HG03280 (cell line): ENCODE measurements around the gene ADCY2.

Experiments
- ATAC-seq: cut with Tn5 transposase; IDR thresholded peaks from one replicate; pipeline ENCODE4 v1.9.1; 2021; ENCODE audit warnings: mild to moderate bottlenecking, moderate library complexity; ENCODE audit not compliant: unreplicated experiment

ADCY2 gene

DNA sequence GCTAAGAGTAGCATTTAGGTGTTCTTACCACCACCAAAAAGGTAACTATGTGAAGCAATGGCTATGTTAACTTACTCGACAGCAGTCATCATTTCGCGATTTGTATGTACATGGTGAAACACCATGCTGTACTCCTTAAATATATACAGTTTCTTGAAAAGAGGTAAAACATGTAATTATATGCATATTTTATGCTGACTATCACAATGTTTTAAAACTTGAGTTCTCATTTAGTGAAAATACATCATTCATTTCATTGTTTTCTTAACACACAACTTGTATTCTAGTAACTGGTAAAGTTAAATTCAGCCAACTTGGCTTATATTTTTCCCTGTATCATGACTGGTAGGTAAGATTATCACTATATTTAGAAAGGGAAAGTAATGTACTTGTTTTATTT is 189.9 kb downstream of the ADCY2 start:
- ATAC-seq: no peak

DNA sequence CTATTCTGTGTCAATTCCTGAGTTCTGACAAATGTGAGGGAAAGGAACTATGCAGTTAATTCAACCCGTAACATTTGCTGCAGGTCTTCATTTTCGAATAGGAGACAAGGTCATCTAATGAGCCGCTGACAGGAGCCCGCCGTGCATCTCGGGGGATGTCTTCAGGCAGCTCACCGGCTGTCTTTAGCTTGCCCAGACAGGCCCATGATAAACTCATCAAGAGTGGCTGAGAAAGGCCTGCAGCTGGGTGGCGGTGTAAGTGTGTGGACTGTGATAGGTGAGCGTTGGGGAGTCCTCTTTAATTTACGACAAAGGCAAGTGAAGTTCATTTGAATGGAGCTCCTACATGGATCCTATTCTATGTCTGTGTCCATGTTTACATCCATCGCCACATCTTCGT is 190.5 kb downstream of the ADCY2 start:
- ATAC-seq: no peak

DNA sequence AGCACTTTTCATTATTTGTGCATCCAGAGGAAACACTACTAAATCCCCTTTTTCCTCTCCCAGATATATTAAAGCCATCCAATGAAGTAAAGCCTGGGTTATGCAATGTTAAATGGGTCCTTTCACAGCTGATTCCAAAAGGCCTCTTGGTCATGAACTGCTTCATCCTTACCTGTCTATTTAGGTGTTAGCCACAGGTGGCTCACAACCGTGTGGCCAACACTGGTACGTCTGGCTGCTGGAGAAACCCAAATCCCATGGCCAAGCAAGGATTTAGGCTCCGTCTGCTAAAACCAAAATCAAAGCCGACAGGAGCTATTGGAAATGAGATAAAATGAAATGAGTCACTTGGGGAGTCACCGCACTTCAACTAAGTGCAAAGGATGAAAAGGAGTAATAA is 193.9 kb downstream of the ADCY2 start:
- ATAC-seq: no peak

DNA sequence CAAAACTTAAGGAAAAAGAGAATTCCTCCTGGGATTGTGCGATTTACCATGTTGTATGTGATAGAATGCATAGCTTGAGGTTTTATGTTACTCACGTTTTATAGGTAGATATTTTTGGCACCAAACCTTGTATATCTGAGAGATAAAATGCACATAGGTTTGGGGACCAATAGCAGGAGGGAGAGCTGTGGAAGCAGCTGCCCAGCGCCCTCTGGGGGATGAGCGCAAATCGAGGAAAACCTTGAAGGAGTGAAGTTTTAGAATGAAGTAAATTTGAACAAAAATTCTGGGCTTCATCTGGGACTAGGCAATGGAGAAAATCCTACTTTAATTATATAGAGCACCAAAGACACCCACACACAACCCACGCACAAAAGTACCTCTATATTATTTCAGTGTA is 197.0 kb downstream of the ADCY2 start:
- ATAC-seq: no peak

DNA sequence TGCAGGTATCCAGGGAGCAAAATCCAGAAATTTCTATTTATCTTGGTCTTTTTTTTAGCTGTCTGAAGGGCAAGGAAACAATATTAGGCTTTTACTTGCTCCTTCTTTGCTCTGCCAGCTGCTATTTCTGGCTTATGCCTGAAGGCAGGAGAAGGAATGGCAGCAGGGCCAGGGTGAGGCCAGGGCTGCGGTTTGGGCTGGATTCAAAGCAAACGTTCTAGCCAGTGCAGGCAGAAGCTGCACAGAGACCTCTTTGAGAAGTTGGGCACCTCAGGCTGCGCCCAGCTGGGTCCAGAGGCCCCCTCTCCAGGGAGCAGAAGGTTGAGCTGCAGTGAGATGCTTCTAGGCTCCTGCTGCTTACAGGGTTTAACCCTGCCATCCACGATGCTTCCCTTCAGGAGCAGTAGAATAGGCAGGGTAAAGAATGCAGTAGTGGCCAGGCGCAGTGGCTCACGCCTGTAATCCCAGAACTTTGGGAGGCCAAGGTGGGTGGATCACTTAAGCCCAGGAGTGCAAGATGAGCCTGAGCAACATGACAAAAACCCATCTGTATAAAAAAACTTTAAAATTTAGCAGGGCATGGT is 201.2 kb downstream of the ADCY2 start:
- ATAC-seq: no peak

DNA sequence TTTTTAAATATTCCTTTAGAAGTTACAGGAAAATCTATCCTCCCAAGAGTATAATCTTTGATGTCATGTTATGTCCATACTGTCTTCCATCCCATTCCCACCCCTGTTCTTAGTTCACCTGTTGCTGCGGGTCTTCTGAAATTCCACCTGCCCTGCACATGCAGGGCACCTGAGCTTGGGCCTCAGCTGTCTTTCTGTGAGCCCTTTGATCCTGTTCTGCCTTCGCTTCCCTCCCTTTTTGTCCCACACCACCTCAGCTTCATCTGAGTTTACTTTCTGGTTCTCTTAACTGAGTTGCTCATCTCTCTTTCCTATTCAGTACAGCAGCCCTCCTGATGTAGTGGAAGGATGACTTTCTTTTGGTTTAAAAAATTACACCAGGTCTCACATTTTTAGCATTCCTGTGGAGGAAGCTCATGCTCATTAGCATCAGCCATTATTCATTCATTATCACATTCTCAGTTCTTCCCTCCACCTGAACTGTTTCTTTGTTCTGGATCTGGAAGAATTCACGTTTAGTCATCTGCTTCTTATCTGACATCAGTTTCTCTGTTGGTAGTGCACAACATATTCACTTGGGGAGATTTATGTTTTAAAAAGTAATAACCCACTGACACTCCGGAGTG is 211.0 kb downstream of the ADCY2 start:
- no peak for ATAC-seq

DNA sequence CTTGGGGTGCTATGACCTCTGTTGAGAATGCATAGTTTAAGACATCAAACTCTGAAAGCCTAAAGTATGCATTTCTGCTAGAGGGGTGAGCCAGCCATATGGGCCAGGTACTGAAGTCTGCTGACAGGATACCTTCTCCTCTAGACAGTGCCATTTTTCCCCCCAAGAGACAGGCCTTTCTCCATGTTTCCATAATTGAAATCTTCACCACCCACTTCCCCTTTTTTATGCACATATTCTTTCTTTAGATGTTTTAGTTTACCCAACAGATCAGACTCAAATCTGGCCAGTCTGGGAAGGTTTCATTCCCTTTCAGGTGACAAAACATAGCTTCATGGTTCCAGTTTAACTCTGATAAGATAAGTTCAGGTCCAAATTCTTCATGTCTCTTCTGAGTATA is 212.8 kb downstream of the ADCY2 start:
- ATAC-seq: no peak

DNA sequence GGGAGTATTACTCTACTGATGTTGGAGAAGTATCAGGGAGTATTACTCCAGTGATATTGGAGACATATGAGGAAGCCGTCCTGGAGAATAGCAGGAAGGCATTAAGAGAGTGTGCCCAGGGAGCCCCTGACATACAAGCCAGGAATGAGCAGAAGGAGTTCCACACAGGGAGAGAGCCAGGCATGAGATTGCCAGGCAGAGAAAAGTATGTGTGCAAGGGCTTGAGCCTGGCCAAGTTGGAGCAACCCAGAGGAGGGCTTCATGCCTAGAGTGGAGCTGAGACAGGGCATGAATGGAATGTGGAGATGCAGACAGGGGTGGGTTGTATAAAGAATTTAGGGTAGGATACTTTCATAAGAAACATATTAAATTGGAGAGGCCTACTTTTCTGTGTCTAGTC is 213.8 kb downstream of the ADCY2 start:
- no peak for ATAC-seq

DNA sequence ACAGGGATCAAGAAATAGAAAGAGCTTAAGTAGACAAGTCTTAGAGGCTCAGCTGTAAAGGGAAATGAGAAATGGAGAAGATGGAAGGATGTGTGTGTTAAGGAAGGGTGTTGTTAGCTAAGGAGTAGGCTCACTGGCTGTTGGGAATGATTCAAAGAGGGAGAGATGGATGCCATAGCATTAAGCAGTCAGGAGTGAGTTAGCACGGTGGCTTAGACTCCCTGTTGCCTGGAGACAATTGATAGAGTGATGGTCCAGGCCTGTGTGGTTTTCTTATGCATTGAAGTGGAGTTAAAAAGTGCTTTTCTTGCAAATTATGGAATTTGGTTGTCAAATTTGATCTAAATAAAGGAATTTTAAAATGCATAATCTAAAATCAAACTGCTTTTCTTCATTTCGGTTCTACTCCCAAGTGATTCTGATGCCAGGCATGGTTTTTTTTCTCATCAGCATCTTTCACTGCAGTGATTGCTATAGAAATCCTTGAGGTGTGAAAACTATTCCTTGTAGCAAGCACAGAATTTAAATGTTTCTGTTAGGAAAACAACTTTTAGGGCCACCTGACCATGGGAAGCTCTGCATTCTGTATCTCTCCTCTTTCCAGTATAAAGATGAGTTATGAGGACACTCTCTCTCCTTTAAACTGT is 214.7 kb downstream of the ADCY2 start:
- ATAC-seq: no peak

DNA sequence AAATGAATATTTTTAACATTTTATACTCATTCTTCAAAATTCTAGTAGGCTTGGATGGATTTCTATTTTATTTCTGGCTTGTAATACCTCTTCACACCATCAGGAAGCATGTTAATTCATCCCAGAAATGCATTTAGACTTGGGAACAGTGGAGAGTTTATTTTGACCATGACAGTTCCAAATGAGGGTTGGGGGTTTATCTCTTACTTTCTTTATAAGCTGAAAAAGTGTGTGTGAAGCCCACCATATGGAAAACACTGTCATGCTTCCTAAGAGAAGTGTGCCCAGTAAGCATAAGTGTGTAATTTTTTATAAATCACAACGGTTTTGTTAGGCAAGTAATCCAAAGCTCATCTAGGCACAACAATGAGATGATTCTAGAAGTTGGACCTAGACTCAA is 215.6 kb downstream of the ADCY2 start:
- ATAC-seq: no peak

DNA sequence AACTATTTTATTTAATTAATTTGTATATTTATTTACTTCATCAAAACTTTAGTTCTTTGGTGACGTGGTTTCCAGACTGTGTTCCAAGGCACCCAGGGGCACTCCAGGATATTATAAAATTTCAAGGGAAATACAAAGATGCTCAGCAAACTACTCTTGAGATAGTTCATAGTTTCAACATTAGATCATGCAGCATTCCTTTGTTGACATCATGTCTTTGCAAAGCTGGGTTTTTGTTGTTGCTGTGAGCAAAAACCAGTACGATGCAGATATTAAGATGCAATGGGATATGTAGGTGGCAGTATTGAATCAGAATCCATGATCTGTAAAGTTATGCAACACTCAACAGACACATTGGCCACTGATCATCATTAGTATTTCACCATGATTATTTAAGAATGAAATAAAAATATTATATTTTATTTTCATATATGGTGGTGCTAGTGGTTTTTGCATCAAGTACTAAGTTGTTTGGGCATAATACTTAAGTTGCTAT is 219.7 kb downstream of the ADCY2 start:
- ATAC-seq: no peak

DNA sequence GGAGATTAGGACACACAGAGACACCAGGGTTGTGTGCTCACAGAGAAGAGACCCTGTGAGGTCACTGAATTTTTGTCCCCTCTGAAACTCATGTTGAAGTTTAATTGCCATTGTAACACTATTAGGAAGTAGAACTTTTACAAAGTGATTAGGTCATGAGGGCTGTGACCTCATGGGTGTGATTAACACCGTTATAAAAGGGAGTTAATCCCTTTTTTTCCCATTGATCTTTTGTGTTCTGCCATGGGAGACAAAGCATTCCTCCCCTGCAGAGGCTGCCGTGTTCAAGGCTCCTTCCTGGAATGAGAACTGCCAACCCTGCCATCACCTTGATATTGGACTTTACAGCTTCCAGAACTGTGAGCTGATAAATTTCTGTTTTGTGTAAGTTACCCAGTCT is 221.0 kb downstream of the ADCY2 start:
- ATAC-seq: no peak

DNA sequence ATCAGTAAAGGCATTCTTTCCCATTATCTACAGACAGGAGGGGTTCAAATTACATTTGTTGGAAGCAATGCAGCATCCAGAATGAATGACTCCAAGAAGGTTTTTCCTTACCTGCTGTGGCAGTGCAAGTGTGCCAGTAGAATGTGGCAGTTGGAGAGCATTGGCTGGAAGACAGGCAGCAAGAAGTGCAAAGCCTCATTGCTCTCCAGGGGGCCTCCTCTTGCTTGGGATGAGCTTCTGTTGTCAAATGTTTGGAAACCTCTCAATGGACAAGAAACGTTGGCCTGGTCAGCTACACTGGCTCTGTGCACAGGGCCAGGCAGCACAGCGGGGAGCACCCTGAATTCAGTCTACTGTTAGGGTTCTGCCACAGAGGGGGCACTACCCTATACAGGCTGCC is 226.6 kb downstream of the ADCY2 start:
- no peak for ATAC-seq

DNA sequence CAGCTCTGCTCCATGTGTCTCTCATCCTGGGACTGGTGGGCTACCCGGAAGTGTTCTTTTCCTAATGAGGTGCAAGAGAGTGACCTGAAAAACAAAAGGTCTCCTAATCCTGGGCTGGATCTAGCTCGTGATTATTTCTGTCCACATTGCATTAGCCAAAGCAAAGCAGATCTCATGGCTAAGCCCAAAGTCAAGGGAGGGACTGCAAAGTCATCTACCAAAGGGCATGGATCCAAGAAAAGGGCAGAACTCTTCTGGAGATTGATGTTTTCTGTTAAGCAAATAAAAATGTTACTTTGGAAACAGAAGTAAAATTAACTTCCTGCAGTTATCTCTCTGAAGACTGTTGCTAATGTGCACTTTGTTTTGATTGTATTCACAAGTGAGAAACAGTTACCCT is 229.8 kb downstream of the ADCY2 start:
- ATAC-seq: no peak

DNA sequence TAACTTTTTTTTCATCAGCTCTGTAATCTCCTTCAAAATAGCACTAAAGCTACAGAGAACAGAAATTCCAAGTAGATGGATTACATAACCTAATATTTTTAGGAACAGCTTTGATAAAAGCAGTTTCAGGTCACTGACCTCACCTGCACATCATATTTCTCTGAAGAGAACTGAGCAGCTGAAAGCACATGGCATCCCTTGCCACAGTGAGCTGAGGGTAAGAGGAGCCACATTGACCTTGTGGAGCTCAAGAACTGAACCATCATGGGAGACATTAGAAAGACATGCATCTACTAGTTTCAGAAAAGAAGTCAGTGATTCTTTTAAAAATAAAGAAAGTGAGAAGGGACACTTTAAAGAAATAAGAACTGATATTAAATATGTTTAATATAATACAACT is 232.3 kb downstream of the ADCY2 start:
- no peak for ATAC-seq

DNA sequence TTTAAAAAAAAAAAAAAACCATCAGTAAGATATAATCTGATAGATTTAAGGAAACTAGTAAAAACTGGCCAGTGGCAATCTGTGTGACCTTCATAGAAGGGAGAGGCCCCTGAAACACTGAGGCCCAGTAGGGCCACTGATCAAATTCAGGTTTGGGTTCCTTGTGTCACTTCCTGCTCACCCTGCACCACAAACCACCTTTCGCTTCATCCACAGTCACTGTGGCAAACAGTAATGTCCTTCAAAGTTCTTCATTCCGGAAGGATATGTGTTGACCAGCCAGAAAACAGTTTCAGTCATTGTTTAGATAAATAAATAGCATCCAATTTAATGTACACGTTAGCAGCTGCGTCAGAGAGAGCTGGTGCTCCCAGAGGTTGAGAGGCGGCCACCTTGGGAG is 232.9 kb downstream of the ADCY2 start:
- ATAC-seq: no peak

DNA sequence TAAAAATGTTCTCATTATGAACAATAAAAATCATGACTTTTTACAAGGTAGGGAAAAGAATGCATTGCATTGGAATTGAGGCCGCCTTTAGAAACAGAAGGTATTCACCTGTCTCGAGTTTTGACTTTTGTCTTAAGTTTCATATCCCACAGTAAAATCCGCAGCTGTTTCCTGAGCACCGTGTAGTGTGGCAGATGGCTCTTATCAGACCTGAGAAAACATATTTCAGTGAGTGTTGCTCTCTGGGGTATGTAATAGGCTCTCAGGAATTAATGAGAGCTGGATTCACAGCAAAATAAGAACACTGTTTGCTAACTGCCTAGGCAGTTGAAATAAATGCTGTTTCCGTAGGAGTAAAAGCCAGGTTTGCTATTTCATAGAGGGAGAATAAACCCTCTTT is 233.6 kb downstream of the ADCY2 start:
- no peak for ATAC-seq

DNA sequence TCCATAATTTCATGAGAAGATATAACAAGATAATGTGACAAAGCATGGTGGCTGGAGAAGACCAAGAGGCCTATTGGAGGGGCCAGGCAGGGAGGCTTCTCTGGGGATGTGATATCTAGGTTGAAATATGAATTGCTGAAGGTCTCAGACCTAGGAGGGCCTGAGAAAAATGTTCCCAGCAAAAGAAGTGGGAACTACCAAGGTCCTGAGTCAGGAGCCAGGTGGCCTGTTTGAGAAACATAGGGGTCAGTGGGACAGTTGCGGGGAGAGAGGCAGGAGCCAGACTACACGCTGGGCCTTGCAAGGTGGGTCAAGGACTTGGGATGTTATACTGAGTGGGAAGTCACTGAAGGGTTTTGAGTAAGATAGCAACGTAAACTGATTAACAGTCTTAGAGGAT is 238.9 kb downstream of the ADCY2 start:
- no peak for ATAC-seq

DNA sequence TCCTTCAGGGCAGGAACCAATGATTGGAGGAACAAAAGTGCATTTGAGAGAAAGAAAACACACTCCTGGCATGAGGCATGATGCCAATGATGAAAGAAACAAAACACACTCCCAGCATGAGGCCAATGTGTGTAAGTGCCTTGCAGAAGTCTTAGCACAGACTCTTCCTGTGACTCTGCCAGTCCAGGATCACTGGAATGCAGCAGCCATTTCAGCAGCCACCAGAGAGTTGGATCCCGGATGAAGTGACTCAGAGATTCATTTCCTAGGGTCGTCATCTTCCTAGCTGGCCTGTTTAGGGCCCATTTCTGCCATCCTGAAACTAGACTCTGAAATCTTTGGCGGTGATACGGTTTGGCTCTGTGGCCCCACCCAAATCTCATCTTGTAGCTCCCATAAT is 242.5 kb downstream of the ADCY2 start:
- ATAC-seq: no peak

DNA sequence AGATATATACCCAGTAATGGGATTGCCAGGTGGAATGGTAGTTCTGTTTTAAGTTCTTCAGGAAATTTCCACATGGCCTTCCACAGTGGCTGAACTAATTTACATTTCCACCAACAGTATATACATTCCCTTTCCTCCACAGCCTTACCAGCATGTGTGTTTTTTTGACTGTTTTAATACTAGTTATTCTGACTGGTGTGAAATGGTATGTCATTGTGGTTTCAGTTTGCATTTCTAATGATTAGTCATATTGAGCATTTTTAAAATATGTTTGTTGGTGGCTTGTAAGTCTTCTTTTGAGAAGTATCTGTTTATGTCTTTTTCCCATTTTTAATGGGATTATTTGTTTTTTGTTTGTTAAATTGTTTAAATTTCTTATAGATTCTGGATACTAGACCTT is 246.1 kb downstream of the ADCY2 start:
- no peak for ATAC-seq

DNA sequence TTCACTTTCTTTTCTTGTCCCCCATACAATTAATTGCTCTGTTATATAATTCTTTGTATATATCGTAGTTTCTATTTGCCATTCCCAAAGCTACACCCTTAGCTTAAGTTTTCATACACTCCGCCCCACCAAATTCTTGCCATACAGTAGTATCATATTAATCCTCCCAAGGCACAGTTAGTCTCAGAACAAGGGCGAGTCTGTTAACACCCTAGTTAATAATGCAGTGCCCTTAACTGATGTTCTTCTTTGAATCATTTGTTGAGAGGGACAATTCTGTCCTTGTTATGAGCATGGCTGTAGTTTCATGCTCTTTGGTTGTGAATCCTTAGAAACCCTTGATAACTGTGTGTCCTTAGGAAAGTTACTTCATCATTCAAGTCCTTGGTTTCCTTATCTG is 248.8 kb downstream of the ADCY2 start:
- ATAC-seq: no peak

DNA sequence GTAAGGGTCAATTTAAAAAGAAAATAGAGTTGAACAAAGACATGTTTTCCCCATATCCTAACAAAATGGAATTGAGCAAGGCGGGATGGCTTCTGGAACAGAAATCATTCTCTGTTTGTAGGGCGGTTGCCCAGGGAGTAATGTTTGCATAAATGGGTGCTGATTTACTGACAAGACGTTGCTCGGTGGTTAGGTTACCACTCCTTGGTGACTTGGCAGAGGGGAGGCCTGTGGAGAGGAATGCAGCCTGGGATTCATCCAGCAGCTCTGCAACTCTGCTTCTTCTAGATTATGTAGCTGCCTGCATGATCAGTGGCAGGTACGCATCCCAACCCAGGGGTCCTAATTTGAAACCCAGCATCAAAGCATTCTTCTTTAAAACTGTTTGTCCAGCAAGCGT is 254.8 kb downstream of the ADCY2 start:
- ATAC-seq: no peak

DNA sequence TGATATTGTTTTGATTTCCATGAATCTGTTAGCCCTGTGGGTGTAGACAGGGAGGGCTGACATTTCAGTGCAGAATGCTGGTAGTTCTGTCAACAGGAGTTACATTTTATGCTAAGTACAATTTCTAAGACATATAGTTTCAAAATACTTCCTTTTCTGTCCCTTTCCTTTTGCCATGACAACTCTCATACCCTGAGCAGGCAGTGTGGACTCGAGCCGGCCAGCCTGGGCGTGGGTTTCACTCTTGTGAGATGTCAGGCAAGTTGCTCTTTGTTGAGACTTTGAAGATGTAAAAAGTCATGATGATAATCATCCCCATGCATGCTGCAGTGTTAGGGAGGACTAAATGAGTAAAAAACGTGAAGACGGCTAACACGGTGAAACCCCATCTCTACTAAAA is 257.1 kb downstream of the ADCY2 start:
- no peak for ATAC-seq
